ENCODE results near the gene CNFN. TPM values are rescaled to one million over a fixed set of nuclear protein-coding genes. Genes with fewer than 3 reads are reported as not detected.

CNFN gene
- total RNA-seq, 8 experiments from 2014 or later = 0.76 to 4.6 (median 1.1) TPM; not detected in 2

GRCh38 chr19:42422092-42422900 is 32.2 kb upstream of the CNFN start:
- 0 to 100% (median 67%) methylated on average over 1 to 7 of the region's 17 CpGs; no CpG with 5 or more reads in 1 of the 10 experiments for WGBS, 10 experiments
- H3K4me3 ChIP-seq = peak overlapping the region; percentile 56 to 79 (median 64)
- peak overlapping the region; percentile 77 to 83 for H3K27ac ChIP-seq
- in situ Hi-C loops (cut with MboI; ENCODE audit: low pct_unique_long_range_greater_than_20kb in 2 of 9, low sequenced_read_pairs in 9 of 9, unreplicated experiment in 9 of 9) = no loop called here
- peaks cover 16% of the 10 kb centered on the region in 2 donors for H3K4me1 ChIP-seq (replicated peaks in 1 of 2)
- no peak for ATAC-seq (replicated peaks in 6 of 8)

DNA sequence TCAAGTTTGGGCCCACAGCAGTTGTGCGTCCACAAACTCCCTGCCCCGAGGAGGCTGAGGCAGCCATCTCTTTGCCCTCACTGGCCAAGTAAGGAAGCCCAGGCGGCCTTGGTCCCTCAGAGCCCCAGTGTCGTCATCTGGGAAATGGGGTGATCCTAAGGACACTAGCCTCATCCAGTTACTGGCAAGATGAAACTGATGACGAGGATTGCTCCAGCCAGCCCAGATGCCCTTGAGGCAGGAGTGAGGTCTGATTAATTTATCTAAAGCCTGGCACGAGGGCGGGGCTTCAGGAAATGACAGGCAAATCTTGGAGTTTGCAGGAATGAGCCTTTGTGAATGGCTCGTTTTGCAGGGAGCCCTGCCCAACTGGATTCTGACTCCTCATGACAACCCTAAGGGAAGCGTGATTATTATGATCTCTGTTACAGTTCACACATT is 31.5 kb upstream of the CNFN start:
- in situ Hi-C loops (cut with MboI; ENCODE audit: low pct_unique_long_range_greater_than_20kb in 2 of 9, low sequenced_read_pairs in 9 of 9, unreplicated experiment in 9 of 9) = no loop called here
- no peak overlapping the region for H3K27ac ChIP-seq
- peak in 1 of 8 experiments; percentile 2 for ATAC-seq (replicated peaks in 6 of 8)
- no peak overlapping the region for H3K4me3 ChIP-seq
- peaks cover 16% of the 10 kb centered on the region in 2 donors for H3K4me1 ChIP-seq (replicated peaks in 1 of 2)
- WGBS, 10 experiments = 46 to 100% (median 60%) methylated on average over 1 to 8 of the region's 9 CpGs; no CpG with 5 or more reads in 2 of the 10 experiments

DNA sequence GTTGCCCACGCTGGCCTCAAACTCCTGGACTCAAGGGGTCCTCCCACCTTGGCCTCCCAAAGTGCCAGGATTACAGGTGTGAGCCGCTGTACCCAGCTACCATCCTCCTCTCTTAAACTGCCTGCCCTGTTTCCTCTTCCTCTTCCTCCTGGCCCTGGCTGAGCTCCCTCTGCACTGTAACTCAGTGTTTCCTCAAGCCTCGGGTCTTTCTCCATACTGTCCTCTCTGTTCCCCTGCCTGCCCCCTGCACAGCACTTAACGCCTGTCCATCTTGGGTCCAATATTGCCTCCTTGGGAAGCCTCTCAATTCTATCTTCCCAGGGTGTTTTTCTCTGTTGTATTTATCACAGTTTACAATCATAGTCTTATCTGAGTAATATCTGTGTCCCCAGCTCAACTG is 31.0 kb upstream of the CNFN start:
- H3K4me1 ChIP-seq (replicated peaks in 1 of 2) = peaks cover 16% of the 10 kb centered on the region in 2 donors
- no peak for ATAC-seq (replicated peaks in 6 of 8)
- in situ Hi-C loops (cut with MboI; ENCODE audit: low pct_unique_long_range_greater_than_20kb in 2 of 9, low sequenced_read_pairs in 9 of 9, unreplicated experiment in 9 of 9) = no loop called here
- H3K4me3 ChIP-seq = no peak overlapping the region
- H3K27ac ChIP-seq = no peak overlapping the region
- WGBS, 10 experiments = 83 to 100% (median 92%) methylated on average over 1 to 4 of the region's 4 CpGs; no CpG with 5 or more reads in 4 of the 10 experiments

DNA sequence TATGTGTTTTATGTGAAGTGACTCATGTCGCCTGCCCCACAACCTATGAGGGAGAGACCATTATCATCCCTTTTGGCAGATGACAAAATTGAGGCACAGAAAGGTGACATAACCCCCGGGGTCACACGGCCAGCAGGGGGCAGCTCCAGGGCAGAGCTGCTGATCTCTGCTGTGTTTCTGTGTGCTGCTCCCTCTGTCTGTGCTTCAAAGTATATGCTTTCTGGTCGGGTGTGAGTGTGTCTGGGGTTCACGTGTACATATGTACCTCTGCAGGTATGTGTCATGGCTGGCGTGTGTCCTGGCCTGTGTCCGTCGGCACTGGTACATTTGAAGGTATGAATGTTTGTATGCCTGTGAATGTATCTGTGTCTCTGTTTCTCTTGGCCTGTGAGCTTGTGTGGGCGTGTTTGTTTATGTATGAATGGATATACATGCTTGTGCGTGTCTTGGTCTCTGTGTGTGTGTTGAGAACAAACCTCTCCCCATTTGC is 30.0 kb upstream of the CNFN start:
- no peak overlapping the region for H3K4me3 ChIP-seq
- peaks cover 16% of the 10 kb centered on the region in 2 donors for H3K4me1 ChIP-seq (replicated peaks in 1 of 2)
- 20 to 92% (median 39%) methylated on average over 1 to 8 of the region's 10 CpGs; no CpG with 5 or more reads in 2 of the 10 experiments for WGBS, 10 experiments
- H3K27ac ChIP-seq = no peak overlapping the region
- ATAC-seq (replicated peaks in 6 of 8) = peak in 3 of 8 experiments; percentile 8 to 34 (median 12)
- in situ Hi-C loops (cut with MboI; ENCODE audit: low pct_unique_long_range_greater_than_20kb in 2 of 9, low sequenced_read_pairs in 9 of 9, unreplicated experiment in 9 of 9) = no loop called here

GRCh38 chr19:42419309-42419708 is 29.2 kb upstream of the CNFN start:
- ATAC-seq (replicated peaks in 6 of 8) = no peak
- Histone ChIP-seq H3K27ac (no peak overlapping the region), H3K4me3 (no peak overlapping the region), H3K4me1 (replicated peaks in 1 of 2) (peaks cover 13 to 14% of the 10 kb centered on the region in 2 donors)
- in situ Hi-C loops (cut with MboI; ENCODE audit: low pct_unique_long_range_greater_than_20kb in 2 of 9, low sequenced_read_pairs in 9 of 9, unreplicated experiment in 9 of 9) = no loop called here
- 100% methylated on average over 2 of the region's 6 CpGs; no CpG with 5 or more reads in 9 of the 10 experiments for WGBS, 10 experiments

- 88 to 100% methylated on average over 1 to 3 of the region's 4 CpGs; no CpG with 5 or more reads in 8 of the 10 experiments for WGBS, 10 experiments
- Histone ChIP-seq H3K4me1 (replicated peaks in 1 of 2) (peaks cover 17 to 25% of the 10 kb centered on the region in 2 donors), H3K27ac (no peak overlapping the region), H3K4me3 (no peak overlapping the region)
- ATAC-seq (replicated peaks in 6 of 8) = peak in 6 of 8 experiments; percentile 3 to 17 (median 8)
- in situ Hi-C loops (cut with MboI; ENCODE audit: low pct_unique_long_range_greater_than_20kb in 2 of 9, low sequenced_read_pairs in 9 of 9, unreplicated experiment in 9 of 9) = no loop called here
Observed at GRCh38 chr19:42412661-42413076, 22.6 kb upstream of the CNFN start.

DNA sequence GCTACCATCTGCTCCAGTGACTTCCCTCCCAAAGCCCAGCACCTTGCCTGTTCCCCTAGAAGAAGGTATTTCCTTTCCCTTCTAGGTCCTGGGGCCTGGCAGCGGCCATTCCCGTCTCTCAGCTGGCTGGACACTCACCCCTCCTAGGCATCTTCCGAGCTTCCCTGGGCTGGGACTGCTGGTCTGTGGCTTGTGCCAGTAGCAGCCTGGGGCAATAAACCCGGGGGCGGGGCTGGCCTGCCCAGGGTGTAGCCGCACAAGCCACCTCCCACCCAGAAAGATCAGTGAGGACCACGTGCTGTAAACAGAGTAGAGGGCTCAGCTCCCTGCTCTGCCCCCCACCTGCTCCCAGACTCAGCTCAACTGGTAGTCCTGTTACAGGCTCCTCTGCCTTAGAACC is 22.1 kb upstream of the CNFN start:
- ATAC-seq (replicated peaks in 6 of 8) = peak; percentile 32 to 97 (median 56)
- Histone ChIP-seq H3K4me1 (replicated peaks in 1 of 2) (peaks cover 17 to 25% of the 10 kb centered on the region in 2 donors), H3K27ac (no peak overlapping the region), H3K4me3 (no peak overlapping the region)
- in situ Hi-C loops (cut with MboI; ENCODE audit: low pct_unique_long_range_greater_than_20kb in 2 of 9, low sequenced_read_pairs in 9 of 9, unreplicated experiment in 9 of 9) = no loop called here
- WGBS, 10 experiments = 0 to 100% (median 29%) methylated on average over 1 to 4 of the region's 7 CpGs; no CpG with 5 or more reads in 5 of the 10 experiments

GRCh38 chr19:42411581-42412178 is 21.6 kb upstream of the CNFN start:
- ATAC-seq (replicated peaks in 6 of 8) = no peak
- Histone ChIP-seq H3K27ac (no peak overlapping the region), H3K4me1 (replicated peaks in 1 of 2) (peaks cover 17 to 25% of the 10 kb centered on the region in 2 donors), H3K4me3 (no peak overlapping the region)
- in situ Hi-C loops (cut with MboI; ENCODE audit: low pct_unique_long_range_greater_than_20kb in 2 of 9, low sequenced_read_pairs in 9 of 9, unreplicated experiment in 9 of 9) = no loop called here
- WGBS, 10 experiments = 40 to 100% (median 100%) methylated on average over 1 to 5 of the region's 8 CpGs; no CpG with 5 or more reads in 3 of the 10 experiments

GRCh38 chr19:42410371-42410770 is 20.3 kb upstream of the CNFN start:
- in situ Hi-C loops (cut with MboI; ENCODE audit: low pct_unique_long_range_greater_than_20kb in 2 of 9, low sequenced_read_pairs in 9 of 9, unreplicated experiment in 9 of 9) = no loop called here
- WGBS, 10 experiments = 80 to 93% (median 86%) methylated on average over 2 to 11 of the region's 30 CpGs; no CpG with 5 or more reads in 7 of the 10 experiments
- no peak overlapping the region for H3K4me3 ChIP-seq
- no peak for ATAC-seq (replicated peaks in 6 of 8)
- no peak overlapping the region for H3K27ac ChIP-seq
- peaks cover 17 to 25% of the 10 kb centered on the region in 2 donors for H3K4me1 ChIP-seq (replicated peaks in 1 of 2)

- H3K4me3 ChIP-seq = no peak overlapping the region
- in situ Hi-C loops (cut with MboI; ENCODE audit: low pct_unique_long_range_greater_than_20kb in 2 of 9, low sequenced_read_pairs in 9 of 9, unreplicated experiment in 9 of 9) = no loop called here
Observed at GRCh38 chr19:42409477-42409876, 19.4 kb upstream of the CNFN start.

DNA sequence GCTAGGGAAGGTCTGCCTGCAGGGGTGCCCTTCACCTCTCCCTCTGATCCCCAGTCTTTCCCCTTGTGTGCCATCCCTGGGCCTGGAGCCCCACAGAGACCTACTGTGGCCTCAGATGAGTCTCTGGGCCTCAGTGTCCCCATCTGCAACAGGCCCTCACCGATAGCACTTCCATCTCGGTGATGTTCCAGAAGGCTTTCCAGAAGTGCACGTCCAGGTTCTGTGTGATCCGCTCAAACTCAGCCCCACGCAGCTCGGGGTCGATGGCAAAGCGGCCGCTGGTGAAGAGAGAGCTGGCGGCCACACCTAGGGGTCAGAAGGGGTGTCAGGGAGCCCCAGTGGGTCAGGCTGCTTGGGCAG is 17.7 kb upstream of the CNFN start:
- H3K27ac ChIP-seq = peak overlapping the region in 1 of 2 donors; percentile 58
- ATAC-seq (replicated peaks in 6 of 8) = no peak
- WGBS, 10 experiments = 98% methylated on average over 8 of the region's 10 CpGs; no CpG with 5 or more reads in 9 of the 10 experiments
- peaks cover 18 to 27% of the 10 kb centered on the region in 2 donors for H3K4me1 ChIP-seq (replicated peaks in 1 of 2)
- in situ Hi-C loops (cut with MboI; ENCODE audit: low pct_unique_long_range_greater_than_20kb in 2 of 9, low sequenced_read_pairs in 9 of 9, unreplicated experiment in 9 of 9) = no loop called here
- H3K4me3 ChIP-seq = no peak overlapping the region

More at GRCh38 chr19:42409477-42409876, 19.4 kb upstream of the CNFN start:
- WGBS, 10 experiments = 43 to 100% (median 82%) methylated on average over 1 to 4 of the region's 6 CpGs; no CpG with 5 or more reads in 6 of the 10 experiments
- ATAC-seq (replicated peaks in 6 of 8) = peak; percentile 4 to 85 (median 42)
- peaks cover 17 to 25% of the 10 kb centered on the region in 2 donors for H3K4me1 ChIP-seq (replicated peaks in 1 of 2)
- H3K27ac ChIP-seq = peak overlapping the region in 1 of 2 donors; percentile 45

- Histone ChIP-seq H3K27ac (peak overlapping the region in 1 of 2 donors; percentile 58), H3K4me1 (replicated peaks in 1 of 2) (peaks cover 23 to 31% of the 10 kb centered on the region in 2 donors), H3K4me3 (no peak overlapping the region)
- ATAC-seq (replicated peaks in 6 of 8) = no peak
- in situ Hi-C loops (cut with MboI; ENCODE audit: low pct_unique_long_range_greater_than_20kb in 2 of 9, low sequenced_read_pairs in 9 of 9, unreplicated experiment in 9 of 9) = no loop called here
- WGBS, 10 experiments = 100% methylated on average over 1 to 4 of the region's 30 CpGs; no CpG with 5 or more reads in 8 of the 10 experiments
Observed at GRCh38 chr19:42407085-42407815, 17.2 kb upstream of the CNFN start.
